Memory B cell (primary cell): Measurements from ENCODE around the gene HPSE2.
"Not testable (repeated sequence)": the region's sequence is repeated elsewhere in the genome, so short reads cannot be mapped to it uniquely, and the experiment has no call there.

Experiments
- ATAC-seq: fragments of 150-1000 bp; cut with Tn5 transposase; 2 replicates; pipeline ENCODE4 v1.10.0; 2021; ENCODE audit warnings: low read depth, mild to moderate bottlenecking, moderate library complexity
- DNase-seq, 2 donors: peaks; one replicate each; pipeline ENCODE4 v3.0.0; 2022; ENCODE audit warnings: low spot score in 2 of 2
- H3K27ac Mint-ChIP-seq: one replicate; pipeline ENCODE4 v1.8.0; 2022; ENCODE audit warnings: mild to moderate bottlenecking, moderate library complexity, mixed read lengths
- H3K27me3 Mint-ChIP-seq: one replicate; pipeline ENCODE4 v1.8.0; 2022; ENCODE audit warnings: mixed read lengths
- H3K36me3 Mint-ChIP-seq: one replicate; pipeline ENCODE4 v1.8.0; 2022; ENCODE audit warnings: mild to moderate bottlenecking, mixed read lengths
- H3K4me1 Mint-ChIP-seq: one replicate; pipeline ENCODE4 v1.8.0; 2022; ENCODE audit warnings: mixed read lengths
- H3K4me3 Mint-ChIP-seq: one replicate; pipeline ENCODE4 v1.8.0; 2022; ENCODE audit warnings: mild to moderate bottlenecking, moderate library complexity, mixed read lengths
- H3K9me3 Mint-ChIP-seq: one replicate; pipeline ENCODE4 v1.8.0; 2022; ENCODE audit warnings: mixed read lengths

Gene HPSE2

GRCh38 chr10:99232360-99232999 lies 3.2 kb downstream of the HPSE2 start:
- H3K9me3 Mint-ChIP-seq = peaks cover 7% of the 10 kb centered on the region
- peaks cover 10% of the 10 kb centered on the region for H3K4me1 Mint-ChIP-seq
- DNase-seq (no peak), ATAC-seq (no peak)
- peaks cover 3% of the 10 kb centered on the region for H3K36me3 Mint-ChIP-seq
- H3K27ac Mint-ChIP-seq = no peak overlapping the region
- no peak overlapping the region for H3K4me3 Mint-ChIP-seq
- H3K27me3 Mint-ChIP-seq = peaks cover 28% of the 10 kb centered on the region

- Mint-ChIP-seq H3K27ac (no peak overlapping the region), H3K4me1 (no peaks in the 10 kb centered on the region), H3K27me3 (peaks cover 22% of the 10 kb centered on the region), H3K4me3 (no peak overlapping the region), H3K9me3 (peaks cover 4% of the 10 kb centered on the region), H3K36me3 (no peaks in the 10 kb centered on the region)
- ATAC-seq = no peak
- no peak for DNase-seq
Measured at GRCh38 chr10:99224766-99225165, 10.9 kb downstream of the HPSE2 start.

- no peaks in the 10 kb centered on the region for H3K27me3 Mint-ChIP-seq
Measured at GRCh38 chr10:99207340-99207739, 28.3 kb downstream of the HPSE2 start.

GRCh38 chr10:99203310-99203709 lies 32.3 kb downstream of the HPSE2 start:
- no peak overlapping the region for H3K4me3 Mint-ChIP-seq
- DNase-seq = no peak
- no peak overlapping the region for H3K27ac Mint-ChIP-seq
- H3K36me3 Mint-ChIP-seq = no peaks in the 10 kb centered on the region
- no peaks in the 10 kb centered on the region for H3K27me3 Mint-ChIP-seq
- peaks cover 2% of the 10 kb centered on the region for H3K9me3 Mint-ChIP-seq
- no peaks in the 10 kb centered on the region for H3K4me1 Mint-ChIP-seq
- no peak for ATAC-seq

More at GRCh38 chr10:99207340-99207739, 28.3 kb downstream of the HPSE2 start:
- no peaks in the 10 kb centered on the region for H3K36me3 Mint-ChIP-seq
- DNase-seq (no peak), ATAC-seq (no peak)
- no peak overlapping the region for H3K27ac Mint-ChIP-seq
- H3K4me3 Mint-ChIP-seq = no peak overlapping the region
- peaks cover 4% of the 10 kb centered on the region for H3K9me3 Mint-ChIP-seq
- no peaks in the 10 kb centered on the region for H3K4me1 Mint-ChIP-seq

GRCh38 chr10:99172950-99173349 lies 62.7 kb downstream of the HPSE2 start:
- Mint-ChIP-seq H3K36me3 (no peaks in the 10 kb centered on the region), H3K27ac (no peak overlapping the region), H3K9me3 (peaks cover 1% of the 10 kb centered on the region), H3K27me3 (peaks cover 14% of the 10 kb centered on the region), H3K4me1 (no peaks in the 10 kb centered on the region), H3K4me3 (no peak overlapping the region)
- no peak for DNase-seq
- ATAC-seq = no peak

- no peaks in the 10 kb centered on the region for H3K4me1 Mint-ChIP-seq
- no peaks in the 10 kb centered on the region for H3K36me3 Mint-ChIP-seq
- no peak for DNase-seq
- no peak for ATAC-seq
- peaks cover 14% of the 10 kb centered on the region for H3K27me3 Mint-ChIP-seq
- H3K9me3 Mint-ChIP-seq = peaks cover 1% of the 10 kb centered on the region
- no peak overlapping the region for H3K4me3 Mint-ChIP-seq
- H3K27ac Mint-ChIP-seq = no peak overlapping the region
Measured at GRCh38 chr10:99172128-99172738, 63.4 kb downstream of the HPSE2 start.

- Mint-ChIP-seq H3K9me3 (peaks cover 2% of the 10 kb centered on the region), H3K27ac (no peak overlapping the region), H3K4me3 (no peak overlapping the region), H3K27me3 (peaks cover 10% of the 10 kb centered on the region), H3K36me3 (no peaks in the 10 kb centered on the region), H3K4me1 (no peaks in the 10 kb centered on the region)
- ATAC-seq = no peak
- DNase-seq = no peak
Measured at GRCh38 chr10:99170116-99170675, 65.5 kb downstream of the HPSE2 start.

- no peaks in the 10 kb centered on the region for H3K36me3 Mint-ChIP-seq
- no peaks in the 10 kb centered on the region for H3K4me1 Mint-ChIP-seq
- peaks cover 2% of the 10 kb centered on the region for H3K9me3 Mint-ChIP-seq
- ATAC-seq (no peak), DNase-seq (no peak)
- peaks cover 1% of the 10 kb centered on the region for H3K27me3 Mint-ChIP-seq
- no peak overlapping the region for H3K27ac Mint-ChIP-seq
- H3K4me3 Mint-ChIP-seq = no peak overlapping the region
Measured at GRCh38 chr10:99161165-99161564, 74.5 kb downstream of the HPSE2 start.

GRCh38 chr10:99143651-99144050 lies 92.0 kb downstream of the HPSE2 start:
- Mint-ChIP-seq H3K27me3 (no peaks in the 10 kb centered on the region), H3K27ac (no peak overlapping the region), H3K9me3 (no peaks in the 10 kb centered on the region)

GRCh38 chr10:99143011-99143410 lies 92.6 kb downstream of the HPSE2 start:
- DNase-seq = no peak

More at GRCh38 chr10:99143651-99144050, 92.0 kb downstream of the HPSE2 start:
- no peaks in the 10 kb centered on the region for H3K36me3 Mint-ChIP-seq
- no peak overlapping the region for H3K4me3 Mint-ChIP-seq
- no peaks in the 10 kb centered on the region for H3K4me1 Mint-ChIP-seq
- no peak for DNase-seq
- no peak for ATAC-seq

GRCh38 chr10:99132897-99133296 lies 102.8 kb downstream of the HPSE2 start:
- not testable (repeated sequence) for H3K27me3 Mint-ChIP-seq, DNase-seq

More at GRCh38 chr10:99143011-99143410, 92.6 kb downstream of the HPSE2 start:
- Mint-ChIP-seq H3K9me3 (peaks cover under 1% of the 10 kb centered on the region), H3K27me3 (no peaks in the 10 kb centered on the region), H3K27ac (no peak overlapping the region), H3K4me1 (no peaks in the 10 kb centered on the region), H3K4me3 (no peak overlapping the region), H3K36me3 (no peaks in the 10 kb centered on the region)
- no peak for ATAC-seq

GRCh38 chr10:99125879-99126278 lies 109.8 kb downstream of the HPSE2 start:
- H3K36me3 Mint-ChIP-seq = no peaks in the 10 kb centered on the region
- H3K27me3 Mint-ChIP-seq = peaks cover 4% of the 10 kb centered on the region
- no peak for DNase-seq
- no peak for ATAC-seq
- no peak overlapping the region for H3K4me3 Mint-ChIP-seq
- no peaks in the 10 kb centered on the region for H3K4me1 Mint-ChIP-seq
- H3K9me3 Mint-ChIP-seq = peaks cover 8% of the 10 kb centered on the region
- H3K27ac Mint-ChIP-seq = no peak overlapping the region

More at GRCh38 chr10:99132897-99133296, 102.8 kb downstream of the HPSE2 start:
- not testable (repeated sequence) for H3K4me1 Mint-ChIP-seq, H3K36me3 Mint-ChIP-seq, H3K27ac Mint-ChIP-seq, H3K9me3 Mint-ChIP-seq, ATAC-seq, H3K4me3 Mint-ChIP-seq

- DNase-seq = no peak
- no peaks in the 10 kb centered on the region for H3K4me1 Mint-ChIP-seq
- no peak overlapping the region for H3K27ac Mint-ChIP-seq
- H3K27me3 Mint-ChIP-seq = peaks cover 4% of the 10 kb centered on the region
- no peaks in the 10 kb centered on the region for H3K36me3 Mint-ChIP-seq
- no peak overlapping the region for H3K4me3 Mint-ChIP-seq
- ATAC-seq = no peak
- peaks cover 8% of the 10 kb centered on the region for H3K9me3 Mint-ChIP-seq
Measured at GRCh38 chr10:99124376-99124775, 111.3 kb downstream of the HPSE2 start.

- DNase-seq (no peak), ATAC-seq (no peak)
- H3K9me3 Mint-ChIP-seq = peaks cover 6% of the 10 kb centered on the region
- H3K27ac Mint-ChIP-seq = no peak overlapping the region
- no peak overlapping the region for H3K4me3 Mint-ChIP-seq
- no peaks in the 10 kb centered on the region for H3K4me1 Mint-ChIP-seq
- H3K36me3 Mint-ChIP-seq = no peaks in the 10 kb centered on the region
- H3K27me3 Mint-ChIP-seq = peaks cover 4% of the 10 kb centered on the region
Measured at GRCh38 chr10:99123851-99124250, 111.8 kb downstream of the HPSE2 start.
